ENCODE measurements around the gene PRMT3.
A peak's percentile ranks its signal among the peaks of the same experiment; 100 is the strongest.
"Not testable (repeated sequence)": the region's sequence is repeated elsewhere in the genome, so short reads cannot be mapped to it uniquely, and the experiment has no call there.

PRMT3 gene

DNA sequence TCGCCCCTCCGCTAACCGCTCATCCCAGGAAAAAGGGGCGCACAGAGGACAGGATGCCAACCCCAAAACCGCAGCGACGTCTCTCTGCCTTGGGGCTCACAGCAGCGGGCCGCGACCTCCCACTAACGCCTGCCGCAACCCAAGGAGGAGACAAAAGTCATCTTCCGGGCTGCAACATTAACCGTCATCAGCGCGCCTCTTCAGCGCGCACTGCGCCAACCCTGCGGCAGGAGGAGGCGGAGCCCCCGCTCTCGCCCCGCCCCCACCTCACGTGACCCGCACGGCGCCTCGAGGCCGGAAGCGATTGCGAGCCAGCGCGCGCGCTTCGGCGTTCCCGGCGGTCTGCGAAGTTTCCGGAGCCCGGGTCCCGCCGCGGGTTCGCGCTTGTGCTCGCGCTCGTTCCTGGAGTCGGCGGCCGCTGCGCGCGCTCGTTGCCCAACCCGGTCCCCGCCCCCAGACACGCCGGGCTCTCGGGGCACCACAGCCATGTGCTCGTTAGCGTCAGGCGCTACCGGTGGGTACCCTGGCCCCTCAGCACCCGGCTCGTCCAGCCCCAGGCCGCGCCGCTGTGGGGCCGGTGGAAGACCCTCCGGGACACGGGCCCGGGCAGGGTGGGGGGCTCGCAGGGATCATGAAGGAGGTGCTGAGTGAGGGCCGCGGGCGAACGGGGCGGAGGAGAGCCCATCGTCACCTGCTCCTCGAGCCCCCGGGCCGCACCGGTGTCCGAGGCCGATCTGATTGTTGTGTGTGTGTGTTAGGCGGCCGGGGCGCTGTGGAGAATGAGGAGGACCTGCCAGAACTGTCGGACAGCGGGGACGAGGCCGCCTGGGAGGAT lies at the start of gene PRMT3:
PRMT3 (plus strand) TSS at position 456 of the 835 bp plus-strand sequence; CDS start at position 487, 31 bp downstream.
- DNase-seq (ENCODE audit: low read depth in 2 of 2) = peak; percentile 96 to 97

DNA sequence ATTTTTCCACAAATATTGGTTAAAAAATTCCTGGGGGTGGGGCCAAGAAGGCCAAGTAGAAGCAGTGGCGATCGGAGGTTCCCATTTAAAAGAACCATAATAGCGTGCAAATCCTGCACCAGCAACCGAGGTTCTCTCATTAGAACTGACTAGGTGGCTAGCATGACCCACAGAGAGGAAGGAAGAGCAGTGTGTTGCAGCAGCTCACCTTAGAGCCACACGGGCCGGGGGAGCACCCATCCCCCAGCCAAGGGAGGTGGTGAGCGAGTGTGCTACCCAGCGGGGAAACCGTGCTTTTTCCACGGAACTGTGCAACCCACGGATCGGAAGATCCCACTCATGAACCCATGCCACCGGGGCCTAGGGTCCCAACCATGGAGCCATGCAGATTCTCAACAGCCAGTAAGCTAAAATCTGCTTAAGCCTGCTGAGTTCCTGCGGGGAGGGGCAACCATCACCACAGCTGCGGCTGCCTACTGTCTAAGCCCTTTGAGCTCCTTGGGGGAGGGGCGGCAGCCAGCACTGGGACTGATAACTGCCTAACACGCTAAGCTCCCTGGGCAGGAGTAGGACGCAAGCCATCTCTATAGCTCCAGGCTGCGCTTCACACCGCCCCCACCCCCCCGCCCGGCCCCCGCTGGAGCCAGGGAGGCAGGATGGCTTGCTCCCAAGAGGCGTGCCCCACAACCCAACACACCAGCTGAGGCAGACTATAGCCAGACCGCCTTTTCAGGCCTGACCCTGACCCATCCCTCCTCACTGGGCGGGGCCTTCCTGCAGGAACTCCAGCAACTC lies 45.0 kb upstream of the PRMT3 start:
- DNase-seq (ENCODE audit: low read depth in 2 of 2) = no peak

DNA sequence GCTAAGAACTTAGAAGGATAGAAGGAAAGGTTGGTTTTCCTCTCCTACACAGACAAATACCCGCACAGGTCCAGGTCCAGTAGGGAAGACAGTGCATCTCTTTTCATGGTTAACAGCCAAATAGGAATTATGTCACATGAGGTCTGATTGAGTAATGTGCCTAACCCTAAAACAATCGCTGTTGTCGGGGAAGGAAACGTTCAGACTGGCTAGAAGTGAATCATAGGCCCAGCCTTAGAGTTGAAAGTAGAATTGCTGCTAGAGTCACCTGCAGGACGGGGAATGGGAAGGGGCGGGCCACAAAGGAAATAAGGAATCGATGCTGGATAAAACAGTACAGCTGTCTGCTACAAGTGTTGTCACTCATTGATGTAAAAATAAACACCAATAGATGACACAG lies 36.4 kb upstream of the PRMT3 start:
- DNase-seq (ENCODE audit: low read depth in 2 of 2) = no peak

DNA sequence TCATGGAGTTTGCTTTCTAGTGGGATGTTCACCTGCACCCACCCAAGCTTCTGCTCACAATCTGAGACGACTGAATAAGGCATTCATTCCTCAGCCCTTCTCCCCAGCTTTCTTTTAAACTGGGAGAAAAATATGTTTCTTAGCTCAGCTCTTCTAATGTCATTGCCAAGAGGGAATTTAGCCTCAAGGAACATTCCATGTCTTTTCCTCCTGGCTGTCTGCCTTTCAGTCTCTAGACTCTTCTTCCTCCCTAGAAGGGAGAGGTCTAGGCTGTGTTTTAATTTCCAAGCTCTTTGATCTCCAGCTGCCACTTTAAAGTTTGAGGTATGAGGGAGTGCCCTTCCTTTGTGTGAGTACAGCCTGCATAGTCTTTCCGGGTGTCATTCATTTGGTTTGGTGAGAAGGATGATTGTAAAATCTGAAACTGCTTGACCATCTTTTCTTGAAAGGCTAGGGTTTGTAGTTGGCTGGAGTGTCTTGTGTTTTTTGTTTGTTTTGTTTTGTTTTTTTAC lies 35.7 kb upstream of the PRMT3 start:
- no peak for DNase-seq (ENCODE audit: low read depth in 2 of 2)

DNA sequence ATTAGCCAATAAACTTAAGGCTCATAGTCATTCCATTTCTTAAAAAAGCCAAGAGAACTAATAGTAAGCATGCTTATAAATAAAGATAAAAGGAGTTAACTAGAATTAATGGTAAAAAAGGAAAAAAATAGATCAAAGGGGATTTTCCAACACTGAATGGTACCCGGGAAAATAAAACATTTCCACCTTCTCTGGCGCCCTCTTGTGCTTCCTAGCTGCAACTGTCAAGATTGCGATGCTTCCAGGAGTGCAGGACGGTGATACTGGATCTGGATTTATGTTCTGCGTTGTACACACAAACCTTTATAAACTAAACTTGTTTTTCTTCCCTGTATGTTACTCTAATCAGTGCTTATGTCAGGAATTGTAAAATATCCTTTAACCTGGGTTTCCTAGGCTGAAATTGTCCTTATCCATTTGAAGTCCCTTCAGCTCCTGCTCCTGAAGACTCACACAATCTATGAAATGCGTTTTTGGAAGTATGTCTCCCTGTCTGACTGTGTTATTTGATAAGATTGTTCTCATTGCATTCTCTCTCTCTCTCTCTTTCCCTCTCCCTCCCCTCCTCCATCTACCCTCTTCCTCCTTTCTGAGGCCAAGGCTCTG lies 33.6 kb upstream of the PRMT3 start:
- no peak for DNase-seq (ENCODE audit: low read depth in 2 of 2)

DNA sequence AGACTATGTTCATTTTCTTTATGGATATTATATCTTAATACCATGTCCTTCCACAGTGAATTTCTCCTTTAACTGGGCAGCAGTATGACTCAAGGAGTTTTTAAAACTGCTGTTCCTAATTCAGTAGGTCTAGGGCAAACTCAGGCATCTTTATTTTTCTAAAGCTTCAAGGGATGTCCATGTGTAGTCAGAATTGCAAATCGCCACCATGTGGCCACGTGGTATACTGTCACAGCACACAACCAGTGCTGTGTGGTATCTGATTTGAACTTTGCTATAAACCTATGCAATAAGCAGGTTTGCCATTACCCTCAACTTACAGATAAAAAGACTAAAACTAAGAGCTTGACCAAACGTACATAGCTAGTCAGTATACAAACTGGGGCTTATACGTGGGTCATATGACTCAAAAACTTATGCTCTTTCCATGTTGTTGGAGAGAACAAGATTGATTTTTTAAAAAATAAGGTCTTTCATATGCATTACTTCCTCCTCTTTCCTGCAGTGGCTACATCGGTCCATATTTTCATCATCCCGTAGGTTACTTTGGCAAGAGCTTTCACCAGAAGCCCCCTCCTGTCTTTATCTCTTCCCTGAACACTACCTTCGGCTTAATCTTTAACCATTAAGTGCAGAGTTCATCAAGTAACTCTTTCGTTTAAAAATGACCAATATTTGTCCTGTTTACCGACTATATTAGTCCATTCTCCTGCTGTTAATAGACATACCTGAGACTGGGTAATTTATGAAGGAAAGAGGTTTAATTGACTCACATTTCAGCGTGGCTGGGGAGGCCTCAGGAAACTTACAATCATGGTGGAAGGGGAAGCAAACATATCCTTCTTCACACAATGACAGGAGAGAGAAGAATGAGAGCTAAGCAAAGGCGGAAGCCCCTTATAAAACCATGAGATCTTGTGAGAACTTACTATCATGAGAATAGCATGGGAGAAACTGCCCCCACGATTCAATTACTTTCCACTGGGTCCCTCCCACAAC lies 32.0 kb upstream of the PRMT3 start:
- DNase-seq (ENCODE audit: low read depth in 2 of 2) = peak in 1 of 2 donors; percentile 19

DNA sequence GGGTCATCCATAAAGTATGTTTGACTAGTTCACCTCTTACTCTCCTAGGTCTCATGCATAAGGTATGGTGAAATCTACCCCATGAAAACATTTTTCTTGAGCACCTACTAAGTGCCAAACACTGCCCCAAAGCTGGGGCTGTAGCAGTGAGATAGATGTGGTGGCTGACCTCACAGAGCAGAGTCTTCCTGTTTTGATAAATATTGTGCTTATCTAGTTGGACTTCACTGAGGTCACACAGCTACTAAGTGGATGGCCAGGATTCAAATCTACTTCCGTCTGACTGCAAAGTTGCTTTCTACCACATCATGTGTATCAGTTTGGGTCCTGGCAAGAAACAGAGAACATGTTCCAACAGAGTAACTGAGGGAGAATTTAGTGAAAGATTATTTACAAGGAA lies 30.4 kb upstream of the PRMT3 start:
- no peak for DNase-seq (ENCODE audit: low read depth in 2 of 2)

DNA sequence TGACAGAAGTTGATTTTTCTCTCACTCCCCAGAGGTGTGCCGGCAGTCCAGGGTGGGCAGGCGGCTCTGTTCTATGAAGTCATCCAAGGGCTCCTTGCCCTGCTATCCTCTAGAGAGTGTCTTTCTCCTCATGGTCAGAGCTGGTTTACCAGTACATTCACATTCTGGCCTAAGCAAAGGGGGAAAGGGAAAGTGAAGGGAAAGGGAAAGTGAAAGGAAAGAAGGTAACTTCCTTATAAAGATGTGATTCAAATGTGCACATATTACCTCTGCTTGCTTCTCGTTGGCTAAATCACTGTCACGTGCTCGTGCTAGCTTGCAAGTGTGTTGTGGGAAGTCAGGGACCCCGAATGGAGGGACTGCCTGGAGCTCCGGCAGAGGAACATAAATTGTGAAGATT lies 26.9 kb upstream of the PRMT3 start:
- DNase-seq (ENCODE audit: low read depth in 2 of 2) = no peak

DNA sequence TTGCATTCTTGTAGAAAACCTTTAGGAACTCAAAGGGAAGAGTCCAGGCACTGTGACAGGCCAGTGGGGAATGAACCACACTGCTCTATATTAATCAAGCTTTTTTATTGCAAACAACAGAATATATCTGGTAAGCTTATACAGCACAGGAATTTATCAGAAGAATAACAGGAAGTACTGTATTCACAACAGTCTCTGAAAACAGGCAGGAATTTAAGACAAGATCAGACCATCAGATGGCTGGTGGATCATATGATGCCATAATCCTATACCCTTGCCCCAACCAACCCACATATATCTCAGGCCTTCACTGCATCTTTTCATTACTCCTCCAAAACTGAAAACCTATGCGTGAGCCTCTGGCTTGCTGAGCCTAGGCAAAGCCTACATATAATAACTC lies 25.0 kb upstream of the PRMT3 start:
- DNase-seq (ENCODE audit: low read depth in 2 of 2) = no peak

DNA sequence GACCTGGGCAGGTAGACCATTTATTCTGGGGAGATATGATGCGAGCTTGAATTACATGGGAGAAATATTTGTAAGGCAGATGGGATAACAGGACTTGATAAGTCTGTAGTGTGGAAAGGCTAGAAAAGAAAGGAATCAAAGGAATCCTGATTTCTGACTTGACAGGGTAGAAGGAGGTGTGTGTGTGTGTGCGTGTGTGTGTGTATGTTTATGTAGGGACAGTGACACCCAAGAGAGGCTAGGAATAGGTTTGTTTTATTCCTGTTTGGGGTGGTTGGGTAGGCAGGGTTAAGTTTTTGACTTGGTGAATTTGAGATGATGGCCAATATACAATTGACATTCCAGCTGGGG lies 24.4 kb upstream of the PRMT3 start:
- DNase-seq (ENCODE audit: low read depth in 2 of 2) = no peak

DNA sequence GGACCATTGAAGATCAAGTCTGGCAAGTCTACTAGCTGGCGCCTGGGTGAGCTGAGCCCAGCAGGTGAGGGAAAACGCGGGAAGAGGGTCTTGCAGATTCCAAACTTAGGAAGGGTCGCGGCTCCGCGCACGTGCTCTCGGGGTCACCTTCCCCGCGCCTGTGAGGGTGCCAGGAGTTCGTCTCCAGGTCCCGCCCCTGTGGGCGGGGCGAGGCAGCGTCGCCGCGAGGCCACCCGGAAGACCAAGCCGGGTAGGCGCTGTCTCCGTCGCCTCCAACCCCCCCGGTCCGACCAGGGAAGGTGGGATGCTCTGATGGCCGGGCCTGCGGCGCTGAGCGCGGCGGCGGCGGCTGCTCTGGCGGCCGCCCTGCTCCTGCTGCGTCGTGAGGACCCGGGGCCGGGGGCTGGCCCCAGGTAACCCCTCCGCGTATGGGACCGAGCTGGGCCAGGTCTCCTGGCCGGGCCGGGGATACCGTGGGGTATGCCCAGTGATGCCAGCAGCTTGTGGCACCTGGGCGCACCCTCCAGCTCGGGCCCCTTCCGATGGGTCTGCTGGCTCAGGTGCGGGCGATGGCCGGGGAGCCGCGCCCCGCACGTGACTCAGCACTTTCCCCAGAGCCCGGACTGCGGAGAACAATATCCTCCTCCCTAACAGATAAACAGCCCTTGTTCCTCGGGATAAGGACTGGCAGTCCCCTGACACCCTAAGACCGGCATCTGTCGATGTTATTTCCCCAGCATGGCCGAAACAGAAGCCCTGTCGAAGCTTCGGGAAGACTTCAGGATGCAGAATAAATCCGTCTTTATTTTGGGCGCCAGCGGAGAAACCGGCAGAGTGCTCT lies 23.8 kb upstream of the PRMT3 start, which contains the start of gene HTATIP2:
HTATIP2 (plus strand) TSS at position 215 of the 841 bp plus-strand sequence; CDS start at position 739, 524 bp downstream.
- DNase-seq (ENCODE audit: low read depth in 2 of 2) = peak; percentile 35 to 54

DNA sequence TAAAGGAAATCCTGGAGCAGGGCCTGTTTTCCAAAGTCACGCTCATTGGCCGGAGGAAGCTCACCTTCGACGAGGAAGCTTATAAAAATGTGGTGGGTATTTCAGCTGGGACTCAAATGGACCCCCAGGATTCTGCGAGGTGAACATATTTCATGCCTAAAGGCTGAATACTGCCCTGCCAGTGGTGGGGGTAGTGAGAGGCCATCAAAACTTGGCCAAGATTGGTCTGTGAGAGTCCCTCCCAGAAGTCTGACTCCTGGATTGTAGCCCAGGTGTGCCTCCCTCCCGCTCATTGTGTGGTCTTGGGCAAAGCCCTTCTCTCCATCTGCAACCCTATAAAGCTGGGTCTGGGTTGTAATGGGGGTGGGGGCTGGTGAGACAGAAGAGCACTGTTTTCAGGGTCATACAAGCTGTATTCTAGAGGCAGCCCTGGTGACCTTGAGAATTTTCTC lies 23.1 kb upstream of the PRMT3 start:
- DNase-seq (ENCODE audit: low read depth in 2 of 2) = no peak

DNA sequence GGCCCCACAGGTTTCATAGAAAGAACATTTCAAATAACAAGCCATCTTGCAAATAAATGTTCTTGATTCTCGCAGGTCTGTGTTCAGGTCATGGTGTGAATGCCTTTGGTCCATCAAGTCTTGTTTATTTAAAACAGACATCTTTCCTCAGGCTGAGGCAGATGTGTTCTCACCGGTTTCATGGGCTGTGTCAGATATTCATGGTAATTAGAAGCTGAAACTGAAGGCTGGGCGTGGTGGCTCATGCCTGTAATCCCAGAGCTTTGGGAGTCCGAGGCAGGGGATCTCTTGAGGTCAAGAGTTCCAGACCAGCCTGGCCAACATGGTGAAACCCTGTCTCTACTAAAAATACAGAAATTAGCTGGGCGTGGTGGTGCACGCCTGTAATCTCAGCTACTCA lies 22.1 kb upstream of the PRMT3 start:
- not testable (repeated sequence) for DNase-seq (ENCODE audit: low read depth in 2 of 2)

DNA sequence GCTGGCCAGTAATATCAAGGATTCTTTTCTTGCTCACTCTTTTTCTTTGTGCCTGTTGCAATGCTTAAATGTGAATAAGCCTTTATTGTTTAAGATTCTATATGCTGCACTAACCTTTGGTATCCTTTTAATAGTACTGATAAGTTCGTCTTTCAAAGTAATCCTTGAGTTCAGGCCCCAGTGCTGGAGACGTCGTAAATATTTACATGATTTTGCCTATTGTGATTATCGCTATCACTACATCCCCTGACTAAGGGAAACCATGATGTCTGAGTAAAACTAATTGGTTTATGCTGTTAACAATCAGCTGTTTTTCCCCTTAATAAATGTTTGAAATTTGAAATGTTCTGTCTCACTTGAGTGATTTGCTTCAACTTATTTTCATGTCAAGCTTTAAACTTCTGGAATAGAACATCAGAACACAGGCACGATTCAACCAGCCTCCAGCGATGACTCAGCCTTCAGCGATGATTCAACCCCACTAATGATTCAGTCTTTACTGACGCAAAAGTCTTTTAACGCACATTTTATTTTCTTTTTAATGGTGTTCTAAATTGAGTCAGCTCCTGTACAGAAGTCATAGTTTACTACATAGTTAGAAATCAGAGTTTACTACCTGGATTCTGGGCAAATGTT lies 20.1 kb upstream of the PRMT3 start:
- peak in 1 of 2 donors; percentile 11 for DNase-seq (ENCODE audit: low read depth in 2 of 2)

DNA sequence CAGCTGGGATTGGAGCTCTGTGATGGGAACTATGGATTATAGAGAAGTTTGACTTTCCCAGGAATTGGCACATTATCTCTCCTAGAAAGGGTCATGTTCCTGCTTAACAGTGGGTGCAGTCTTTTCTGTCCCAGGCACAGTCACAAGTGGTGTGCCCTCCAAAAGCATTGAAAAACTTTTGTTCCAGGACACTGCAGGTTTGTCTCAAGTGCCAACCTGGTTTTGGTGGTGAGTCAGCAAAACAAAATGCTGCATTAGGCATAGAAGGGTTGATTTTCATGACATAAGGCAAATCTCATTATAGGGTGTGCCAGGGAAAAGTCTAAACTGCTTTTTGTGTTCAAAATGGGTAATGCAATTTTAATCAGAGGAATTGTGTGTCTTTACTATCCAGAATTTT lies 19.1 kb upstream of the PRMT3 start:
- DNase-seq (ENCODE audit: low read depth in 2 of 2) = no peak

DNA sequence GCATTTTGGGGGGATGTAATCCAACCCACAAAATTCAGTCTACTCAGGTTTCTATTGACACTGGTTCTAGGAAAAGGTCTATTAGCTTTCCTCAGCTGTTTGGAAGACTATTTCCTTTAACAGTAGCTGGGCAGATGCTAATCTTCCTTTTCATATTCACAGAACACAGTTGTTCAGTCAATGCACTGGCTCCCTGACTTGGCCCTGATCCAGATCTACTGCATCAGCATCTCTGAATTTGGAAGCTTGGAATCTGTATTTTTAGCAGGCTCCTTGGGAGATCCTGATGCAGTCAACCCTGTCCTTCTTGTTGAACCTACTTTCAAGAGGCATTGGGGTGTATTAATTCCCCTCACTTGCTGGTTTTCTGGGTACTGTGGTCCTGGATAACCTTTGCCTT lies 17.7 kb upstream of the PRMT3 start:
- DNase-seq (ENCODE audit: low read depth in 2 of 2) = no peak

DNA sequence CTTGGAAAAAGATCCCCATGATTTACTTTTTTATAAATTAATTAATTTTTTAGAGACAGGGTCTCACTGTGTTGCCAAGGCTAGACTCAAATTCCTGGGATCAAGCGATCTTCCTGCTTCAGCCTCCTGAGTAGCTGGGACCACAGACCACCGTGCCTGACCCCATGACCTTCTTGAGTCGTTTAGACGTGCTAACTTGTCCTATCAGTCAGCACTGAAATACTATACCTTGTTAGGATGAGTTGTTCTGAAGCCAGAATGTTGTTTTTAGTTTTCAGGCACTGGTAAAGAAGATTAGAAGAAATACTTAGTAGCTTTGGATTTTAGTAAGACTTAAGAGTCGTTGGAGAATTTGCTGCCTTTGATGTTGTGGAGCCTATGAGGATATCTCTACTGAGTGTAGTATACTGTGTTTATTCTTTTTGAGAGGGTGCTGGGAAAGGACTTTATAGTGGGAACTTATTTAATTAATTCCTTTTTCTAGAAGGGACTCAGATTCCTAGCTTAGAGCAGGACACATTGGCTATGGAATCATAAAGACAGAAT lies 15.4 kb upstream of the PRMT3 start:
- DNase-seq (ENCODE audit: low read depth in 2 of 2) = no peak

DNA sequence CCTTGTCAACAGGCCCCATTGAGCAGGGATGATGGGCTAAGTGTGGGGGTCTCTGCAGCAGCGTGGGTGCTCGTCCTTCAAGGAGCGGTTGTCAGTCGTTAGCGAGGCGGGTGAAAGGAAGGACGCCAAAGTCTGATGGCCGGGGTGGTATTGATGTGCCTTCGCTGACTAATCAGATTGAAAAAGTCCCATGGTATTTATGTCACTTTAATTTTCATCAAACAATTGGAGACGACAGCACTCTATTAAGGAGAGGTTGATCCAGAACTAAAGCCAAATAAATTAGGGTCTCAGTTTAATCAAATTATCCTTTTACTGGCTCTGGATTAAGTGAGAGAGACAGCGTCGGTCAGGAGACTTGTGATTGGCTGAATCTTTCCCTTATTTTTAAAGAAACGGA lies 14.4 kb upstream of the PRMT3 start:
- no peak for DNase-seq (ENCODE audit: low read depth in 2 of 2)

DNA sequence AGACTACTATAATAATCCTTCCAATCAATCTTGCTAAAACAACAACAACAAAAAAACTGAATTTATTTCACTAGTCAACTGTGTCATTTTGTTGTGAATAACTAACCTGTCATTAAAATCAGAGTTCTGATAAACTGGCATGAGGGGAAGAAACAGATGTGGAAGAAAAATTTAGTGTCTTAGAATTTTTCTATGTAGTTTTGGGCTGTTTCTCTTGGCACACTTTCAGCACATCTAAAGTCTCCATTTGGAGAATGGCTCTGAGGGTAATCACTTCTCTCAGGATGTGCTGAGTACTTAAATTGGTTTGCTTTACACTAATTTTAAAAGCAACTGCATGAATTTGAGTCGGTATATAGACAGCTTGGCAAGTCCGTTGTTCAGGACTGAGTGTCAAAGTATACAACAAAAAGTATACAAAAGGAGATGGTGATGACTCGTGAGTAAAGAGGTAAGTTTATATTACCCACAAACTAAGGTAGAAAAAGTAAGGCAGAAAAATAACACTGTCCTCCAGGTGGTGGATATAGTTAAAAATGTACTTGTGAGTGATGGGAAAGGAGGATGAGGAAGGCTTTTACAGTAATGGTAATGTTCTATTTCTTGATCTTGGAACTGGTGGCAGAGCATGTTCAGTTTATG lies 13.8 kb upstream of the PRMT3 start:
- no peak for DNase-seq (ENCODE audit: low read depth in 2 of 2)

All from stimulated activated CD8-positive, alpha-beta memory T cell treated with anti-CD3 and anti-CD28 coated beads, Interleukin-2, amount 100 ng/mL, for 1 hour (primary cell).